Right lobe of liver (tissue), 4 donors: ENCODE results near the gene CTAG2.

Experiments
- POLR2A ChIP-seq: fragments of 450-650 bp; IDR thresholded peaks from one replicate; pipeline ENCODE4 v1.6.1; 2017; ENCODE audit warnings: antibody characterized with exemption, mild to moderate bottlenecking
- TF ChIP-seq, protein P1 (sequence below), 4 donors: fragments of 200-600 bp in 3 of 4; fragments of 450-650 bp in 1 of 4; IDR thresholded peaks; one replicate each; pipeline versions ENCODE4 v1.5.1 to v1.8.0; 2016 to 2022; ENCODE audit warnings: antibody characterized with exemption in 4 of 4, mild to moderate bottlenecking in 2 of 4
- donor health status: DM: no; HTN: no; CAD: no.
- donor health status: DM: no; HTN: no; CAD: no.
- donor health status: DM: no; HTN: yes; CAD: no.

DNA sequence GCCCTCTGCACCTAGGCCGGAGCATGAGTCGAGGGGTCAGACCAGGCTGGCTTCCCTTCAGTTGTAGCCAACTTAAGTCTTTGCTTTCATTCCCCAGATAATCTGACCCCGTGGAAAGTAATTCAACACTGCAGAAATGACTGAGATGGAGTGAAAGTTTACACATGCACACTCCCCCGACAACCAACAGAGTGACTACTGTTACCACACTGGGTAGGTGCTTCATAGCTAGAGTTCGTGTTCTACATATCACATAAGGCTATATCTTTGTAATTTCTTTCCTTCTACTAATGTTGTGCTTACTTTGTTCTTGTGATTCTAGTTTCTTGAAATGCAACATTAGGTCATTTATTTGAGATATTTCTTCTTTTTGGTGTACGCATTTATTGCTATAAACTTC, 7.2 kb upstream of the CTAG2 start:
- TF ChIP-seq POLR2A = no peak
- TF ChIP-seq, protein P1, sequence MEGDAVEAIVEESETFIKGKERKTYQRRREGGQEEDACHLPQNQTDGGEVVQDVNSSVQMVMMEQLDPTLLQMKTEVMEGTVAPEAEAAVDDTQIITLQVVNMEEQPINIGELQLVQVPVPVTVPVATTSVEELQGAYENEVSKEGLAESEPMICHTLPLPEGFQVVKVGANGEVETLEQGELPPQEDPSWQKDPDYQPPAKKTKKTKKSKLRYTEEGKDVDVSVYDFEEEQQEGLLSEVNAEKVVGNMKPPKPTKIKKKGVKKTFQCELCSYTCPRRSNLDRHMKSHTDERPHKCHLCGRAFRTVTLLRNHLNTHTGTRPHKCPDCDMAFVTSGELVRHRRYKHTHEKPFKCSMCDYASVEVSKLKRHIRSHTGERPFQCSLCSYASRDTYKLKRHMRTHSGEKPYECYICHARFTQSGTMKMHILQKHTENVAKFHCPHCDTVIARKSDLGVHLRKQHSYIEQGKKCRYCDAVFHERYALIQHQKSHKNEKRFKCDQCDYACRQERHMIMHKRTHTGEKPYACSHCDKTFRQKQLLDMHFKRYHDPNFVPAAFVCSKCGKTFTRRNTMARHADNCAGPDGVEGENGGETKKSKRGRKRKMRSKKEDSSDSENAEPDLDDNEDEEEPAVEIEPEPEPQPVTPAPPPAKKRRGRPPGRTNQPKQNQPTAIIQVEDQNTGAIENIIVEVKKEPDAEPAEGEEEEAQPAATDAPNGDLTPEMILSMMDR (IDR thresholded peaks at IDR 0.05) = no peak
